HG03095 (cell line): ENCODE measurements around the gene PRIM2.
"Not testable (repeated sequence)": the region's sequence is repeated elsewhere in the genome, so short reads cannot be mapped to it uniquely, and the experiment has no call there.

ENCODE experiments used
- ATAC-seq: cut with Tn5 transposase; IDR thresholded peaks from one replicate; pipeline ENCODE4 v1.9.1; 2021; ENCODE audit warnings: moderate library complexity; ENCODE audit not compliant: unreplicated experiment

Gene PRIM2

GRCh38 chr6:57579489-57579888, 262.1 kb downstream of the PRIM2 start:
- not testable (repeated sequence) for ATAC-seq

- not testable (repeated sequence) for ATAC-seq
Measured at GRCh38 chr6:57581586-57581985, 264.2 kb downstream of the PRIM2 start.

GRCh38 chr6:57601105-57601504, 283.7 kb downstream of the PRIM2 start:
- ATAC-seq, result not testable (repeated sequence)

GRCh38 chr6:57605303-57605702, 287.9 kb downstream of the PRIM2 start:
- ATAC-seq, result not testable (repeated sequence)

GRCh38 chr6:57606331-57606730, 288.9 kb downstream of the PRIM2 start:
- not testable (repeated sequence) for ATAC-seq

- not testable (repeated sequence) for ATAC-seq
Measured at GRCh38 chr6:57610612-57611011, 293.2 kb downstream of the PRIM2 start.

GRCh38 chr6:57618959-57619358, 301.5 kb downstream of the PRIM2 start:
- not testable (repeated sequence) for ATAC-seq

GRCh38 chr6:57631773-57632172, 314.3 kb downstream of the PRIM2 start:
- ATAC-seq, result not testable (repeated sequence)

GRCh38 chr6:57658526-57658925, 341.1 kb downstream of the PRIM2 start:
- not testable (repeated sequence) for ATAC-seq

GRCh38 chr6:57659794-57660193, 342.4 kb downstream of the PRIM2 start:
- not testable (repeated sequence) for ATAC-seq

- peak; percentile 66 for ATAC-seq
Measured at GRCh38 chr6:57660940-57661339, 343.5 kb downstream of the PRIM2 start.

GRCh38 chr6:57668108-57668507, 350.7 kb downstream of the PRIM2 start:
- not testable (repeated sequence) for ATAC-seq

- ATAC-seq, result not testable (repeated sequence)
Measured at GRCh38 chr6:57671237-57671636, 353.8 kb downstream of the PRIM2 start.

- not testable (repeated sequence) for ATAC-seq
Measured at GRCh38 chr6:57671937-57672627, 354.7 kb downstream of the PRIM2 start.

- ATAC-seq, result not testable (repeated sequence)
Measured at GRCh38 chr6:57673281-57673680, 355.9 kb downstream of the PRIM2 start.

GRCh38 chr6:57675386-57675785, 358.0 kb downstream of the PRIM2 start:
- not testable (repeated sequence) for ATAC-seq

- not testable (repeated sequence) for ATAC-seq
Measured at GRCh38 chr6:57696382-57696781, 379.0 kb downstream of the PRIM2 start.
